Mucosa of descending colon (tissue), 3 donors: ENCODE data around the gene KCNA4. TPM values are rescaled to one million over a fixed set of nuclear protein-coding genes. Genes with fewer than 3 reads are reported as not detected.

ENCODE experiments used
- ATAC-seq: fragments of 200-7000 bp; cut with Tn5 transposase; one replicate; pipeline ENCODE4 v1.9.1; 2020; ENCODE audit warnings: mild to moderate bottlenecking, moderate library complexity
- DNase-seq, 3 donors: peaks; one replicate each; pipeline ENCODE4 v3.0.0-alpha.2; 2020
- H3K36me3 ChIP-seq: fragments of 200-600 bp; one replicate; pipeline ENCODE4 v1.8.0; 2021; ENCODE audit warnings: low read depth, mild to moderate bottlenecking
- H3K4me1 ChIP-seq: fragments of 200-600 bp; one replicate; pipeline ENCODE4 v1.8.0; 2021; ENCODE audit warnings: low read depth, mild to moderate bottlenecking
- H3K4me3 ChIP-seq: fragments of 200-600 bp; one replicate; pipeline ENCODE4 v1.8.0; 2021; ENCODE audit warnings: mild to moderate bottlenecking
- H3K9me3 ChIP-seq: fragments of 200-600 bp; one replicate; pipeline ENCODE4 v1.8.0; 2021; ENCODE audit warnings: mild to moderate bottlenecking
- CTCF ChIP-seq: fragments of 200-600 bp; IDR thresholded peaks from one replicate; pipeline ENCODE4 v1.8.0; 2022; ENCODE audit warnings: antibody characterized with exemption, mild to moderate bottlenecking
- intact Hi-C, 2 donors: fragments of 100-400 bp; cut with DNase I in 1 of 2; cut with micrococcal nuclease in 1 of 2; formaldehyde crosslinking; loops; one replicate each; pipeline versions ENCODE4 v1.11.0 to v1.11.1; 2022; cut with DNase I, micrococcal nuclease
- total RNA-seq, 3 donors: library from RNA; stranded (reverse); fragmentation: NEBNext Ultra II Directional in 2 of 3; extraction: Animal tissue kit (Norgen Biotek cat#: 25700) in 2 of 3; gene quantifications; one replicate each; pipeline versions ENCODE4 v1.2.1 to v1.2.4, GENCODE V29; 2021 to 2023
- donor health status: DM: no; HTN: no; CAD: no; lungs with moderate emphysema.
- donor health status: DM: no; HTN: no; CAD: no.
- donor health status: DM: no; HTN: yes; CAD: no.

Gene KCNA4
- total RNA-seq, 3 donors from 2014 or later = 0.32 TPM; not detected in 2

- H3K9me3 ChIP-seq = no peaks in the 10 kb centered on the region
- no peaks in the 10 kb centered on the region for H3K4me1 ChIP-seq
- intact Hi-C loops = no loop called here
- no peaks in the 10 kb centered on the region for H3K36me3 ChIP-seq
- H3K4me3 ChIP-seq = no peak overlapping the region
- no peak for TF ChIP-seq CTCF
- DNase-seq = no peak
- no peak for ATAC-seq
These were observed 4.5 kb downstream of the KCNA4 start for GRCh38 chr11:30012346-30012745.

GRCh38 chr11:30009060-30009459 lies 7.8 kb downstream of the KCNA4 start:
- no peak for ATAC-seq
- no peak for TF ChIP-seq CTCF
- Histone ChIP-seq H3K9me3 (no peaks in the 10 kb centered on the region), H3K36me3 (no peaks in the 10 kb centered on the region), H3K4me3 (no peak overlapping the region), H3K4me1 (no peaks in the 10 kb centered on the region)
- intact Hi-C loops = no loop called here
- no peak for DNase-seq

GRCh38 chr11:30006876-30007275 lies 10.0 kb downstream of the KCNA4 start:
- no peak for TF ChIP-seq CTCF
- no peaks in the 10 kb centered on the region for H3K9me3 ChIP-seq
- H3K4me1 ChIP-seq = no peaks in the 10 kb centered on the region
- no peak for DNase-seq
- intact Hi-C loops = no loop called here
- no peak for ATAC-seq
- no peaks in the 10 kb centered on the region for H3K36me3 ChIP-seq
- no peak overlapping the region for H3K4me3 ChIP-seq

GRCh38 chr11:30002157-30002785 lies 14.6 kb downstream of the KCNA4 start:
- intact Hi-C loops = no loop called here
- DNase-seq (no peak), ATAC-seq (no peak)
- H3K9me3 ChIP-seq = no peaks in the 10 kb centered on the region
- H3K4me1 ChIP-seq = no peaks in the 10 kb centered on the region
- H3K4me3 ChIP-seq = no peak overlapping the region
- no peaks in the 10 kb centered on the region for H3K36me3 ChIP-seq
- TF ChIP-seq CTCF = no peak

GRCh38 chr11:30000986-30001750 lies 15.7 kb downstream of the KCNA4 start:
- no peak for TF ChIP-seq CTCF

More at GRCh38 chr11:30000986-30001750, 15.7 kb downstream of the KCNA4 start:
- H3K4me3 ChIP-seq = no peak overlapping the region
- no peaks in the 10 kb centered on the region for H3K4me1 ChIP-seq
- H3K36me3 ChIP-seq = no peaks in the 10 kb centered on the region
- DNase-seq (no peak), ATAC-seq (no peak)
- intact Hi-C loops = no loop called here
- no peaks in the 10 kb centered on the region for H3K9me3 ChIP-seq
